Natural killer cell (primary cell): ENCODE results near the gene PRKAG1. TPM values are rescaled to one million over a fixed set of nuclear protein-coding genes. Genes with fewer than 3 reads are reported as not detected.

ENCODE experiments used
- ATAC-seq, 3 donors: fragments of 150-1000 bp in 2 of 3; fragments of 200-7000 bp in 1 of 3; cut with Tn5 transposase; 1 replicate in 1 of 3; 2 replicates in 2 of 3; pipeline ENCODE4 v1.10.0; 2021; ENCODE audit warnings: mild to moderate bottlenecking in 2 of 3, moderate library complexity in 2 of 3
- DNase-seq, 2 donors: peaks; one replicate each; pipeline versions ENCODE4 v3.0.0 to v3.0.0-alpha.2; 2013 to 2021; ENCODE audit warnings: mixed read lengths in 1 of 2
- H3K27ac ChIP-seq: one replicate; pipeline ENCODE4 v1.5.1; 2013; ENCODE audit warnings: mild to moderate bottlenecking, low read length
- H3K27me3 ChIP-seq: one replicate; pipeline ENCODE4 v1.6.1; 2013; ENCODE audit warnings: low read length; ENCODE audit not compliant: control insufficient read depth, insufficient read depth
- H3K36me3 ChIP-seq: one replicate; pipeline ENCODE4 v1.6.1; 2013; ENCODE audit warnings: low read length; ENCODE audit not compliant: control insufficient read depth, insufficient read depth
- H3K4me1 ChIP-seq: one replicate; pipeline ENCODE4 v1.6.1; 2013; ENCODE audit warnings: low read length; ENCODE audit not compliant: control insufficient read depth, insufficient read depth
- H3K4me3 ChIP-seq: one replicate; pipeline ENCODE4 v1.5.1; 2013; ENCODE audit warnings: low read length
- H3K9me3 ChIP-seq: one replicate; pipeline ENCODE4 v1.6.1; 2013; ENCODE audit warnings: low read length; ENCODE audit not compliant: control insufficient read depth, insufficient read depth
- H3K27ac Mint-ChIP-seq, 2 donors: one replicate each; pipeline ENCODE4 v1.8.0; 2022; ENCODE audit warnings: mild to moderate bottlenecking in 2 of 2, mixed read lengths in 2 of 2, moderate library complexity in 1 of 2
- H3K27me3 Mint-ChIP-seq, 2 donors: one replicate each; pipeline ENCODE4 v1.8.0; 2022; ENCODE audit warnings: low read depth in 2 of 2, mixed read lengths in 2 of 2
- H3K36me3 Mint-ChIP-seq: one replicate; pipeline ENCODE4 v1.8.0; 2022; ENCODE audit warnings: mixed read lengths
- H3K4me1 Mint-ChIP-seq, 2 donors: one replicate each; pipeline ENCODE4 v1.8.0; 2022; ENCODE audit warnings: mixed read lengths in 2 of 2
- H3K4me3 Mint-ChIP-seq: one replicate; pipeline ENCODE4 v1.8.0; 2022; ENCODE audit warnings: mild to moderate bottlenecking, moderate library complexity, mixed read lengths
- H3K9me3 Mint-ChIP-seq, 2 donors: one replicate each; pipeline ENCODE4 v1.8.0; 2022; ENCODE audit warnings: mixed read lengths in 2 of 2
- CTCF ChIP-seq: fragments of 200-600 bp; IDR thresholded peaks from one replicate; pipeline ENCODE4 v1.8.0; 2022; ENCODE audit warnings: antibody characterized with exemption
- WGBS: methylation state at CpG from one replicate; pipeline ENCODE4 v1.1.7; 2013; ENCODE audit warnings: missing lambda C conversion rate; ENCODE audit not compliant: insufficient coverage; 5-methylcytosine and 5-hydroxymethylcytosine counted together
- intact Hi-C: fragments of 100-400 bp; cut with micrococcal nuclease; formaldehyde crosslinking; loops from one replicate; pipeline ENCODE4 v1.14.2; 2022
- total RNA-seq, 4 donors: library from RNA; stranded (reverse); fragments of 120-200 nt in 1 of 4; gene quantifications; one replicate each; pipeline versions ENCODE4 v1.2.3 to v1.2.4, GENCODE V29; 2013 to 2022

PRKAG1 gene
- total RNA-seq, 3 donors from 2014 or later (not counting 1 experiment from before 2014, with no cell fraction given) = 76.4 to 100 (median 81.1) TPM

GRCh38 chr12:49061157-49061650, 42.6 kb upstream of the PRKAG1 start:
- Mint-ChIP-seq H3K4me1 (peaks cover 50% of the 10 kb centered on the region in 2 donors), H3K27ac (peak overlapping the region; percentile 87 to 92), H3K4me3 (peak overlapping the region; percentile 91), H3K36me3 (no peaks in the 10 kb centered on the region), H3K27me3 (no peaks in the 10 kb centered on the region), H3K9me3 (no peaks in the 10 kb centered on the region)
- intact Hi-C loops = loop anchor here (5.0 kb wide), 1 partner anchor 51 kb away; the partner anchor contains the start of gene LMBR1L
- no peak for DNase-seq
- Histone ChIP-seq H3K27me3 (no peaks in the 10 kb centered on the region), H3K4me1 (peaks cover 40% of the 10 kb centered on the region), H3K36me3 (peaks cover under 1% of the 10 kb centered on the region), H3K4me3 (peak overlapping the region; percentile 68), H3K9me3 (no peaks in the 10 kb centered on the region), H3K27ac (peak overlapping the region; percentile 77)
- TF ChIP-seq CTCF = no peak
- 12% methylated on average over 14 of the region's 16 CpGs for WGBS
- ATAC-seq = no peak

GRCh38 chr12:49060237-49061156, 41.9 kb upstream of the PRKAG1 start, which contains the start of gene KMT2D:
Gene KMT2D, minus strand, starts transcription at chr12:49060794. Its CDS starts 5,470 bp downstream, at chr12:49055324.
- intact Hi-C loops = loop anchor here (1.0 to 5.0 kb wide), 2 partner anchors 9 to 52 kb away; partner anchors contain the start of genes LMBR1L and RHEBL1
- Histone ChIP-seq H3K9me3 (no peaks in the 10 kb centered on the region), H3K4me1 (peaks cover 47% of the 10 kb centered on the region), H3K27ac (peak within 1 kb of the TSS; percentile 77), H3K27me3 (no peaks in the 10 kb centered on the region), H3K36me3 (no peaks in the 10 kb centered on the region), H3K4me3 (peak within 1 kb of the TSS; percentile 68)
- Mint-ChIP-seq H3K36me3 (no peaks in the 10 kb centered on the region), H3K27me3 (no peaks in the 10 kb centered on the region), H3K4me3 (peak within 1 kb of the TSS; percentile 91), H3K9me3 (no peaks in the 10 kb centered on the region), H3K4me1 (peaks cover 57% of the 10 kb centered on the region in 2 donors), H3K27ac (peak within 1 kb of the TSS; percentile 87 to 92)
- ATAC-seq = peak; percentile 79 to 88 (median 79)
- no peak for TF ChIP-seq CTCF
- peak; percentile 83 to 96 for DNase-seq
- WGBS = 0% methylated on average over 74 of the region's 74 CpGs

GRCh38 chr12:49059299-49060171, 41.0 kb upstream of the PRKAG1 start:
- peak; percentile 4 to 25 (median 9) for ATAC-seq
- Mint-ChIP-seq H3K4me3 (peak overlapping the region; percentile 91), H3K4me1 (peaks cover 66 to 67% of the 10 kb centered on the region in 2 donors), H3K9me3 (no peaks in the 10 kb centered on the region), H3K36me3 (no peaks in the 10 kb centered on the region), H3K27ac (peak overlapping the region; percentile 81 to 92), H3K27me3 (no peaks in the 10 kb centered on the region)
- Histone ChIP-seq H3K9me3 (no peaks in the 10 kb centered on the region), H3K27ac (peak overlapping the region; percentile 77), H3K27me3 (no peaks in the 10 kb centered on the region), H3K36me3 (peaks cover 8% of the 10 kb centered on the region), H3K4me3 (peak overlapping the region; percentile 68), H3K4me1 (peaks cover 54% of the 10 kb centered on the region)
- under 1% methylated on average over 70 of the region's 70 CpGs for WGBS
- TF ChIP-seq CTCF = no peak
- DNase-seq = peak in 1 of 2 donors; percentile 53
- intact Hi-C loops = loop anchor here (1.0 to 5.0 kb wide), 2 partner anchors 10 to 53 kb away; partner anchors contain the start of genes LMBR1L and RHEBL1
